ENCODE measurements around the gene HOXA7.

HOXA7 gene

DNA sequence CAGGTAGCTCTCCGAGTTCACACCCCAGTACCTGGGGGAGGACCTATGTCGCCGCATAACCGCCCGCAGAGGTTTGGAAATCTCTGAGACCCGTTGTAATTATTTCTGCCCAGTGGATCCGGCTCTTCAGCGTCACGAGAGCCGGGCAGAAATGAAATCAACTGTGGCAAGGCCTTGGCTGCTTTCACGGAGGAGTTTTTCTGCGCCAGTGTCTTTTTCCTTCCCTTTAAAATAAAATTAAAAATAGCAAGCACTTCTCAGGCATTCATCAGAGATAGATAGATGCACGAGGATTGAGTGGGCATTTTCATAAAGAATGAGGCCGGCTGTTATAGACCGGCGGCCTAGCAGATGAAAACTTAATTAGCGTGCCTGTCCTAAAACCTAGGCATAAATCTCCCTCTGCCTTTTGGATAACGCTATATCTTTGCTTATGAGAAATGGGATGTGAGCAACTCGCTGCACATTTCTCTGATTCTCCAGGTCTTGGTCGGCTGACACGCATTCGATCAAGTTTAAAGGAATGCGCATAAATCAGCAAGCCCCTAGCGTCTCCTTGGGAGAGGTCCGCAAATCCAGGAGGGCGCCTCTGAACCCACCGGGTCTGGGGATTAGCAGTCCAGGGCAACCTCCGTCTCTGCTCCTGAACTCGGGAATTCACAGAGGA lies 37.0 kb upstream of the HOXA7 start:
- DNase-seq: no peak

DNA sequence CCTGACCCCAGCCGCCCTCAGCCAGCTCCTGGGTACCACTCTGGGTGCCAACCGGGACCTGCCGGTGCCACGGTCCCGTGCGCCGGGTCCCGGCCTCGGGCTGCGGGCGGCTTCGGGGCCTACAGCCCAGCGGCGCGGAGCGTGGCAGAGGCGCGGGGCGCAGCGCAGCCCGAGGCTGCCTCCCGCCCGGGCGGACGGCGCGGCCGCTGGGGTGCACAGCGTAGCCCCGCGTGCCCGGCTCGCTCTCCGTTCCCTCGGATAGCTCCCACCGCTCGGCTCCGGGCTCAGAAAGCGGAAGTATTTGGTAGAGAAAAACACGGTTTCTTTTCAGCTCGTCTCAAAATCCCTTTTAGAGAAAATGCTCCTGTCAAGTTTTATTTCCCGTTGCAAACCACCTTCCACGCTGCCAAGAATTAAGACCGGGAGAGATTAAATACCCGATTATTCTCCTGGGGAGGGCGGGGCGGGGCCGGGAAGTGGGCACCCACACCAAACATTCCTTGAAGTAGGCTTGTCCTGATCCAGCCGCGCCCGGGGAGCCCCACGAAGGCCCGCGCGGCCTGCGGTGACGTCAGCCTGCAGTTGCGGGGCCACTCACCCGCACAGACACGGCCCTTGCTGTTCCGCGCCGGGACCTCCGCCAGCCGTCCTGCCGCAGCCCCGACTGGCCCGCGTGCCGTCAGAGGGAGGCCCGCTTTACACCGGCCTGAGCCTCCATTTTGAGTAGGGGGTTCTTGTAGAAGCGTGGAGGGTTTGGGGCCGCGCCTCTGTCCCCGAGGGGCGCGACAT lies 36.3 kb upstream of the HOXA7 start:
- DNase-seq: no peak

DNA sequence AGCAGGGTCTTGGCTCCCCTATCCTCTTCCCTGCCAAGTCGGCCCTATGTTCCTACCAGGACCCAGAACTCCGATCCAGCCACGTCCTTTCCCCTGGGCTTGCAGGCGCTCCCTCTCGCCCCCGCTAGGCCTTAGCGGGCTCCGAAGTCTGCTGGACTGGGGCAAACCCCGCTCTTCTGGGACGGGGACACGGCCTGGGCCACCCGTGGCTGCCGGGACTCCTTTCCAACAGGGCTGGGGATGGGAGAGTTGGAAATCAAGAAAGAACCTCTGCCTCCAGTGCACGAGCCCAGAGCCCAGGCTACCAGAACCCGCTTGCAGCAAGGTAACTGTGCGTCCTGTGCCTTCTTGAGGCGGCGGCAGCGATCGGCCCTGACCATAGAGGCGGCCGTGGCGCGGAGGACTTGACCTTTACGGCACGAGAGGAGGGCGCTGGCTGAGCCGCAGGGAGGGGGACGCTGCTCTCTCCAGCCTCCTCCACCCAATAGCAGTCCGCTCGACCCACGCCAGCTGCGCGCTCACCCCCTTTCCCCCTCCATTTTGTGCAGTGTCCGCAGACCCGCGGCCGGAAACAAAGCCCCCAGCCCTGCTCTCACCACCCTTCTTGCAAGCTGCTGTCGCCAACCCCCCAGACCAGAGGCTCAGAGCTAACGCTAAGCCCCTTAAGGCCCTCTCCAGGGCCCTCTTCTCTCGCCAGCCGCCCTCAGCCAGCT lies 35.5 kb upstream of the HOXA7 start:
- DNase-seq: no peak

DNA sequence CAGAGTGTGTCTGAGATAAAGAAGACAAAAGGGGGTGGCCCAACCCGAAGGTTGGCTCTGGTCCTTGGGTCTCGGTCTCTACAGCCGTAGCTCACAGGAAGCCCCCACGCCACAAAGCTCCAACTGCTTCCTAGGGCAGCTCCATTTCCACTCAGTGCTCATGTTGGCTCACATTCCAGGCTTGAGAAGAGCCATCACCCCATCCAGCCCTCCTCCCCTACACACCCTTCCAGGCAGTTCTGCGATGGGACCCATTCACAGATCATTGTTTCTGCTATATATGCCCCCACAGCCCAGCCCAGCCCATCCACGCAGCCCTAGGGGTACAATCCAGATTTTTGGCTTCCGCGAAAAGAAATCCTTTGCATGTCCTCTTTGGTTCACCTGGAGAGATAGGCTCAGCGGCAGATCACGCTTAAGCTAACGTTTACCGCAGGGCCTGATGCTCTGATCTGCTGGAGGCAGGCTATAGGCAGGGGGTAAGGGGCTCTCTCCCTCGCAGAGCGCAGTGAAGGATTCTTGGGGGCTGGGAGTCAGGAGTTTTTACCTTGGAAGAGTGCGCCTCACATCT lies 34.8 kb upstream of the HOXA7 start:
- DNase-seq: no peak

DNA sequence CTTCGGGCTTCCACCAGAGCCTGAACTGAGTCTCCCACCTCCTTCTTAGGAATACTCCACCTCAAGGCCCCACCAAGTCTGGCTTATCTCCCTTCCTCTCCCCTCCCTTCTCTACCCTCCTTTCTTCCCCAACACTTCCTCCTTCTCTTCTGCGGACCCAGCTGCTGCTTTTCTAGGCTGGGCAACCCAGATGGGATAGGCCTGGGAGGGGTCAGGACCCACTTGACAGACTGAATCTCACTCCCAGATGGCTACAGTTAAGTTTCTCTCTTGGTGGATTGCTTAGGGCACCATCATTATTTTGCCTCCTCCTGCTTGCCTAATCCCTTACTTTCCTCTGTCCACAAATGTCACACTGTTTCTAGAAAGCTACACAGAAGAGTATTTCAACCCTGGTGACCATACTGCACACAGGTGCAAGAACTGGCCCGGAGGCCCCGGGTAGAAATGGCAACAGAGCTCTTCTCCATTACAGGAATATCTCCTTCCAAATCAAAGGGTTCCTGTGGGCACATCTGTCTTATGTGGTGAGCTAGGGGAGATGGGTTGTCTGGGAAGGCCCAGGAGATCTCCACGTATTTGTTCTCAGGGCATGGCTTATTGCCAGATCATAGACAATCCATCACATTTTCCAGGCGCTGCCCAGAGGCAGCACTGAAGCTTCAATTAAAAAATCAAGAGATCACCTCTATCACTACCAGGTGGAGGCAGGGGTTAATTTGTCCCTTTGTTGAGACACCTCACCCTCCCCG lies 33.7 kb upstream of the HOXA7 start:
- DNase-seq: no peak

DNA sequence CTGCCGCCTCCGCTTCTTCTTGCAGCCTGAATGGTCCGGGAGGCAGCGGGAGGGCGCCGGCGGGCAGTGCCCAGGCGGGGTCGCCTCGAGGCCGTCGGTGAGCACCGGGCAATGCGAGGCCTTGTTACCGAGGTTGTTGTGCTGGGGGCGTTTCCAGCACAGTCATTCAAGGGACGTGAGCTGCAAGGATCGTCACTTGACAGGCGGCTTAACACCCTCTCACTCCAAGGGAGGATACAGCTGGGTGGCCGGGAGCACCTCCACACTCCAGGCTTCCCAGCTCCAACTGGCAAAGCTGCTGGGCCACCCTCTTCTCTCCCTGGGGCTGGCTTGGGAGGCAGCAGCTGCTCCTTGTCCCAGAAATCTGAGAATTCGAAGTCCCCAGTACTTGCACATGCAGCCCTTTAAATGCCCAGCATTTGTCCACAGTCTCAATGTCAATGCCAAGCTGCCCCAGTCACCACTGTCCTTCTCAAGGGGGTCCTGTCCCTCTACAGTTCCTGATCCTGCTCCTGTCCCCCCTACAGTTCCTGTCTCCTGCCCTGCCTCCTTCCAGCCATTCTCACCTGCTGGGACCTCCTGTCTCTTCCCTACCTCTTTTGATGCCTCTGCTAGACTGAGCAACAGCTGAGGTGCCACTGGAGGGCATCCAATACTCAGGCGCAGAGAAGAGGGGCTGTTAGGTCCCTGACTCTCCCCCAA lies 33.0 kb upstream of the HOXA7 start:
- no peak for DNase-seq

DNA sequence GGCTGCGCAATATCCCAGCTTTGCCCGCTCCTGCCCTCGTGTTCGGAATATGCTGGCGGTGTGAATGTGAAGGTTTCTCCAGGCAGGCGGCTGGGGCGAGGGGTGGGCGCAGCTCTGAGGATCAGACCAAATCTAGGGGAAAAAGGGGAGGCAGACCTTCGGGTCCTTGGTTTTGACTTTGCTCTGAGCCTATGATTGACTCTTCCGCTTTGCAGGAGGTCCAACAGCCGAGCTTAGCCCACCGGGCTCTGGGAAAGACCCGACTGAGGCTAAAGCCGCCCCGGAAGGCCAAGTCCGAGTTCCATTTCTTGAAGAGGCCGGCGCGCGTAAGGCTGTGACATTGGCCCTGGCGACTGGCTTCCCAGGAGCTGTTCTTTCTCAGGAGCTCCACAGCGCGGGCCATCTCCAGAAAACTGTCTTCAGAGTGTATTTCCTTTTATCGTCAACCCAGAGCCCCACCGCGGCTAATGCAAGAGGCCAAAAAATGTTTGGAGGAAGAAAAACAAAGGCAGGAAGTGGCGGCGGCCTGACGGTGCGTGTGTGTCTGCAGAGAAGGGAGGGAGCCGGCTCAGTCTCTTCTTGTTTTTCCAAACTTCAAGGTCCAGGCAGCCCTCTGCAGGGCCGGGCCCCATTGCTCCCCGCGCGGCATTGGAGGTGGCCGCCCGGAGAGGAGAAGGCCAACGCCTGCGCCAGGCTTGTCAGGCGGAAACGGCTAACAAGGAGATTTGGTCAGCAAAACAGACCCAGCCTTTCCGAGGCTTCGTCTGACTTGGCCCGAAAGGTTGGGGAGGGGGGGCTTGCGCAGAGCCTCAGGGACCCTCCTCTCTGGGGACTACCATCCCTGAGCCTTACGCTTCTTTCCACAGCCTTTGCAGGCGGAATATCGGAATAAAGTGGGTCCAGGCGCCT lies 32.2 kb upstream of the HOXA7 start:
- DNase-seq: no peak

DNA sequence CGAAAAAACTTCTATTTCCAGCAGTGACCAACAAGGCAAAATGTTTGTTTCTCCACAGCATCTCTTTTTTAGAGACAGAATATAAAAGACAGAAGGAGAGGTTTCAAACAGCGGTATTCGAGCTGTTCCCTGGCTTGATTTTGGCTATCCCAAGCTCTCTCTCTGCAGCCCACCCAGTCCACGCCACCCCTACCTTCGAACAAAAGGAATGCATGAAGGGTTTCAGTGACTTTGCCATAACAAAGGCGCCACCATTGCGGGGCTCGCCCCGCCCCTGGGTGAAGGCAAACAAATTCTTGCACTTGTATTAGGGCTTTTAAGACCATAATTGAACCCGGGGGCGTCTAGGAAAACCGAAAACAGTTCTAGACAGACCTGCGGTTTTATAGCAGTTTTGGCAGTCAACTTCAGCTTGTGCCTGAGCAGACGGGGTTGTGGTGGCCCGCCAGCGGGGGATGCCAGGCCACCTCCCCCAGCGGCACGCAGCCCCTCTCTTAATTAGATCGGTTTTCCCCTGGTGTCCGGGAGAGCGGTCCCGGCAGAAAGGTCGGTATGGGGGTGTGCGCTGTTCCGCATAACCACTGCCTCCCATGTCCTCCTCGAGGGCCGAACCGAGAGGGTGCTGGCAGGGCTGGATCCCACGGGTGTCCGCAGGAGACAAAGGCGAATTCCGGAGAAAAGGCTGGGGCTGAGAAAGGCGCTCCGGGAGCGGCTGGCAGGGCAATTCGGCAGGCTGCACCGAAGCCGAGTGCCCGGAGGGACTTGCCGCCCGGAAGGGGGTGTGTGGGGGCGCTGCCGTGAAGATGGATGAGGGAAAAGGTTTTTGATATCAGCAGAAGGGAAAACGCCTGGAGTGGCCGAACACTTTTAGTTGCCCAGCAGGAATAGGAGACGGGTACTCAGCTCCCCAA lies 31.3 kb upstream of the HOXA7 start:
- DNase-seq: no peak

DNA sequence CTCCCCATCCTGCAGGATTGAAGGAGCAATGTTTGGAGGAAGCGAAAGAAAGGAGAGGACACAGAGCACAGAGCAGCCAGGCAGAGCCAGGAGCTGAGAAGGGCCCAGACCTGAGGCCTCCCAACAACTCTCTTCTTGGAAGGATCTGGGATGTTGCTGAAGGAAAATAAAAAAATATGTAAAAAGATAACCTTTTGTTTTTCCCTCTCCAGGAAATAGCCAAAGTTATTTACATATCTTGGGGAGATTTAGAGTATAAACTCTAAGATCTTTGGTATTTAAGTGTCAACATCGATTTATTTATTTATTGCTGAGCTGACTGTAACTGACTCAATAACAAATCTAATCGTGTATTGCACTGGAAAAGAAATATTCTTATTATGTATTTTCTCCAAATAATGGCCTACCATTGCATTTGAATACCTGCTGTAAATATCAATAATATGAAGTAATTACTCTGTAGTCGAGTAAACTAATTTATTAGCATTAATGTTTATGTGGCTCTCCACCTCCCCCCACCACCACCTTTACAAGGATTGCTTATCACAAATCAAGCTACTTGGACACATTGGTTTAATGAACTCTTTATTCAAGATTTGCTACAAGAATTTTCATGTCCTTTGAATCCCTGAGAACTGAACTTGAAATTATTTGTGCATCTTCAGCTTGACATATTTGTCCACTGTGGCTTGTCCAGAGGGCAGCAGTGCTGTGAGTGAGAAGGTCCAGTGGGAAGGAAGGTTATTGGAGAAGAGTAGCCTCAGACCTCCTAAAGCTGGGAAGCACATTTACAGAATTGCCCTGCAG lies 30.4 kb upstream of the HOXA7 start:
- no peak for DNase-seq

DNA sequence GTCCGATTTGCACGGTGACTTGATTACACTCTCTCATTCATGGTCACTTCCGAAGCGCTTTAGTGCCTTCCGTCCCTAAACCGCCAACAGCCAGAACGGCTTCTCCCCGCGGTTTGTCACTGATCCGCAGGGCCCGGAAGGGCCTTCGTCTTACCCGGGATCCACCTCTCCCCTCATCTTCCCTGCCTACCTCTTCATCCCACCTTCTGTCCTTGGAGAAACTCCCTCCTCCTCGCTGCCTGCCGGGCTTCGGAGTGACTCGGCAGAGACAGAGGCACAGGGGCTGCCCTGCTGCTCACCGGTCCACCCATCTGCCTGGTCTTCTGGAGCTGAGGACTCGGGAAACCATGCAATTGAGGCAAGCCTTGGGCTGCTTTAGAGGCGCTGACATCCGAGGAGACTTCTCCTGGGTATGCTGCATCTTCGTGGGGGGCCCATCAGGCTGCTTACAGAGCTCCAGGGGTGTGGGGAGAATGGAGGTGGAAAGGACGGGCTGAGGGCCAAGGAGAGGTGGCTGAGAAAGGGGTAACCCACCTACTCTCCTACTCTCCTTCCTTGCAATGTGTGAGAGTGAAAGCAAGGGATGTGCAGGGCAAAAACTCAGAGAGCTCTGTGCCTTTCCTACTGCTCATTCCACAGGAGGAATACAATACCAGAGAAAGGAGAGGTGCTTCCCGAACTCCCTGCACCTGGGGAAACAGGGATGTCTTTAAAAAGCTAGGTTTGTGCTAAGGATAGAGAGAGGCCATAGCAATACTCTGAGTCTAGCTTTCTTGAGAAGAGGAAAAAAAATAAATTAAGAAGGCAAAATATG lies 29.6 kb upstream of the HOXA7 start:
- DNase-seq: no peak

DNA sequence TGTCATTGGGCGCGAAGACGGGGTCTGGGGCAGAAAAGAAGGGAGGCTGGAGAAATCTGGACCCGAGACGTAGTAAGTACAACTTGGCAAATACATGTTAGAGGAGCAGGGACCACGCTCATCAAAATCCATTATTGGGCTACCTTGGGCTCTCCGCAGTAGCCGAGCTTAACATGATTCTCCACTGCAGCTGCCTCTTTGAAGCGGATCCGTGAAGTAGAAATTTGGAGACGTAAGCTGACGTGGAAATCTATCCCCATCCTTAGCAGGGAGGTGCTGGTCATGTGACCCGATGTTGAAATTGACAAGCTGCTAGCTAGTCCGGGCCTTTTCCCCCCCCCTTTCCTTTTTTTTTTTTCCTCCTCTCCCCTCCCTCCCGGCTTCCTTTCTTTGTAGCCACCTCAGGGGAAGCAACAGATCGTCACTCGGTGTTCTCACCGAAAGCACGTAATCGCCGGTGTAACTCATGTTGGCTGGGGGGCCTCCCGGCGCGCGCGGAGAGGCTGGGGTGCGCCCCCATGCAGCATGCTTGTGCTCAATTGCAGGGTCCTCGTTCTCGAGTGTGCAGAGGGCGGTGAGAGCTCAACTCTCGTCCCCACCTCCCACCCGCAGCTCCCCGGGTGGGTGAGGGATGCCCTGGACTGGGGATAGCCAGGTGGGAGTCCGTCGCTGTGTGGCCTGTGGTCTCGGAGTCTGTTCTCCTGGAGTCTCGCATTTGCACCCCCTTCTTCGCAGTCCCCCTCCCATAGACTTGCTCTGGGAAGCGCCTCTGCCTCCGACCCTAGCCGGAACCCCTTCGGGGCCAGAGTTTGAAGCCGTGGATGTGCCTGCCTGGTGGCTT lies 28.8 kb upstream of the HOXA7 start, which contains the start of gene HOXA11:
TSS of gene HOXA11 (minus strand) at position 220 of the 841 bp plus-strand sequence. CDS start at position 132, 88 bp downstream.
- no peak for DNase-seq

DNA sequence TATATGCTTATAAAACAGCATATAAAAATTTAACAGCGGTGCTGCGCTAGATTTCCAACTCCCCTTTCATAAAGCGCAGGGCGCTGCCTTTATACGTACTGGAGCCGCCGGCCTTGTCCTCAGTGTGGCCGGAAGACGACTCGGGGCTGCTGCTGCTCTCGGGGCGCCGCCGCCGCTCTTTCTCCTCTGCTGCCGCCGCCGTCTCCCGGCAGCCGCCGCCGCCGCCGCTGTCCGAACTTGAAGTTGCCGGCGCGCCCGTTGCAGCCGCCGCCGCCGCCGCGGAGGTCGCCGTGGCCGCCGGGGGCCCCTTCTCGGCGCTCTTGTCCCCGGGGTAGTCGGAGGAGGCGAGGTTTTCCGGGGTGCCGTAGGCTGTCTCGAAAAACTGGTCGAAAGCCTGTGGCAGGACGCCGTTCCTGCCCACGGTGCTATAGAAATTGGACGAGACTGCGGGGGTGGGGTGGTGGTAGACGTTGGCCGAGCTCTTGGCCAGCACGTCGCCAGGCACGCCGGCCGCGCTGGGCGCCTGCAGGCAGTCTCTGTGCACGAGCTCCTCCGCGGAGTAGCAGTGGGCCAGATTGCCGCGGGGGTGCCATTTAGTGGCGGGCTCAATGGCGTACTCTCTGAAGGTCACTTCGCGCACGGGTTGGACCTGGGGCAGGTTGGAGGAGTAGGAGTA lies 28.0 kb upstream of the HOXA7 start:
- no peak for DNase-seq

DNA sequence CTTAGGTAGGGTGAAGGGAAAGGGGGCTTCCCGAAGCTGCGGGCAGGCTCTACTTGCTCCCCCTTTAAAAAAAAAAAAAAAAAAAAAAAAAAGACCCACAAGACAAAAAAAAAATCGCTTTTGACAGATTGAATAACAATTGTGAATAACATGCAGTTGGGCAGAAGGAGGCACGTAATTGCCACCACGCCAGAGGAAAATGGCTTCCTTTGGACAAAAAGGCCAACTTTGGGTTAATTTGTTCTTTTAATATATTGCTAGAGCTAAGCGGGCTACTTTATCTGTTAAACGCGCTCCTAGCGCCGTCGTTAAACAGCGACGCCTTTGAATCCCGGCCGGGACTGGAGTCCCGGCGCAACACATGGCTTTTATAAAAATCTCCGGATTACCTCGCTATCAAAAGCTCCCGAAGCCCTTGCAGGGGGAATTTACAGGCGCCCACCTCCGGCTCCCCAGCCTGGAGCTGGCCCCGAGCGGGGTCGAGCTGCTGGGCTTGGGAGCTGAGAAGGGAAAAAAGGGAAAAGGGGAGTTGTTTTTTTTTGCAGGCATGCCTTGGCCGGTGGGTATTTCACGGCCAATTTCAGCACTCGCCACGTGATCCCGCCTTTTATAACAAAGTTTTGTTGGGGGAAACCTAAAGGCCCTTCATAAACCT lies 27.3 kb upstream of the HOXA7 start:
- DNase-seq: no peak

DNA sequence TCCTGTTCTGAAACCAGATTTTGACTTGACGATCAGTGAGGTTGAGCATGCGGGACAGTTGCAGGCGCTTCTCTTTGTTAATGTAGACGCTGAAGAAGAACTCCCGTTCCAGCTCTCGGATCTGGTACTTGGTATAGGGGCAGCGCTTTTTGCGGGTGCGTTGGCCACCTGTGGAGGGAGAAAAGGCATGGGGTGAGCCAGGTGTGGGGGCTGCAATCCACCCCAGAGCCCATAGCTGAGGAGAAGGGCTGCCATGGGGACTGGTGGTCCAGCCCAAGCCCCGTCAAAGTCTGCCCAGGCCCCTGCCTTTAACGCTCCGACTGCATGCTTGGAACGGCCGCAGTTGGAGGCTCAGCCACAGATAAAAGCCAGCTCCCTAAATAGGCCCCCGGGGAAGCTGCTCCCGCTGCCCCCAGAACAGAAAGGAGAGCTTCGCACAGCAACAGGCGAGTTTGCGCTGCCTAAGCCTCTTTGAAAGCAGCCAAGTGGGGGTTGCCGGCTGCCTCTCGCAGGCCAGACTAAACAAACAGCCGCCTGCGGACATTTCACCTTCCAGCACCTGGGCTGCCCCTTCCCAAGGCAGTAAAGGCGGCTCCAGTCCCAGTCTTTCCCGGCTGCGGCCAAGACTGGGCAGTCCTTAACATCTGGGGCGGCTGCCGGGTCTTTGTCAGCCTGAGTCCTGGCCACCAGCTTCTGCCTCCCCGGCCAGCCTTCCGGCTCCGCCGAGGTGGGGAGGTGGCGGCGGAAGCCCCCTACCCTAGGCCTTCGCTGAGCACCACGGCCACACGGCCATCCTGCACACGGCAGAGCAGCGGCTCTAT lies 26.6 kb upstream of the HOXA7 start:
- DNase-seq: no peak

DNA sequence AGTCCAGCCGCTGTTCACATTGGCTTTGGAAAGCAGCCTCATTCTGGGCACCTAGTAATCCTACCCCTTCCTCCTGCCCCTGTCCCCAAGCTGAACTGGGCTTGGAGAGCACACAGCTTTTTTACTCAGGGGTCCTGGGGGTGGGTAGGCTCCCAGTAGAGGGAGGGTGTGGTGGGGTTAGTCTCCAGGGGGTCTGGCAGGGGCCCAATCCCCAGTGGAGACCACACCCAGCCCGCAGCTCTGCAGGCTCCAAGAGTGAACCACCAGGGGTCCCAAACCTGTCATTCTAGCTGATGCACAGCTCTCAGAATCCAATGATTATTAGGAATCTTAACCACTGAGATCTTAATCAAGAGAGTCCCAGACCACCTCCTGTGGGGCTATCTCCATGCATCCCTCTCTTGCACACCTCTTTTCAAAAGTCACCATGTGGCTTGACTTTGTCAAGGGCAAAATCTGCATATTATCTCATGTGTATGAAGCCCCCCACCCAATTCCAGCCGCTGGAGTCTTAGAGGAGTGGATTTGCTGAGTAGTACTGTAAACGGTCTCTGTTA lies 25.9 kb upstream of the HOXA7 start:
- DNase-seq: no peak

Data from NCI-H2029 (cell line).